K562 (cell line): ENCODE measurements around the gene LMF2. TPM values are rescaled to one million over a fixed set of nuclear protein-coding genes. Genes with fewer than 3 reads are reported as not detected.

Experiments used
- ADNP ChIP-seq: fragments of 200-800 bp; sonication (Bioruptor generic); IDR thresholded peaks from 2 replicates; pipeline ENCODE4 v1.6.1; 2016; ENCODE audit warnings: missing genetic modification characterization, missing compliant biosample characterization
- ATF7 ChIP-seq: fragments of 450-650 bp; IDR thresholded peaks from 2 replicates; pipeline ENCODE4 v1.7.1; 2014; ENCODE audit warnings: mild to moderate bottlenecking, moderate library complexity
- CC2D1A ChIP-seq: fragments of 450-650 bp; IDR thresholded peaks from 2 replicates; pipeline ENCODE4 v1.6.1; 2017; ENCODE audit warnings: mild to moderate bottlenecking
- HNRNPK ChIP-seq: fragments of 200-400 bp; formaldehyde crosslinking; IDR thresholded peaks from one replicate; pipeline ENCODE4 v1.6.1; 2018; ENCODE audit warnings: mild to moderate bottlenecking, low read depth, low read length; ENCODE audit not compliant: poor library complexity, severe bottlenecking
- PBX2 ChIP-seq, 2 experiments: IDR thresholded peaks in 1 of 2; conservative IDR thresholded peaks in 1 of 2; 2 replicates each; pipeline ENCODE4 v1.6.1; 2016; ENCODE audit warnings: low read depth in 2 of 2, mild to moderate bottlenecking in 1 of 2, missing compliant biosample characterization in 1 of 2, missing genetic modification characterization in 1 of 2, moderate library complexity in 1 of 2
- POLR2G ChIP-seq: fragments of 200-400 bp; formaldehyde crosslinking; IDR thresholded peaks from 2 replicates; pipeline ENCODE4 v1.6.1; 2017; ENCODE audit warnings: low read depth, mild to moderate bottlenecking, antibody characterized with exemption, low read length, moderate library complexity
- PPARD ChIP-seq: fragments of 250-450 bp; sonication (Bioruptor Pico); IDR thresholded peaks from 2 replicates; pipeline ENCODE4 v1.8.0; 2022; ENCODE audit warnings: inconsistent platforms, mild to moderate bottlenecking, moderate library complexity
- SIN3B ChIP-seq: fragments of 450-650 bp; IDR thresholded peaks from 2 replicates; pipeline ENCODE4 v1.6.1; 2017; ENCODE audit warnings: low read depth, mild to moderate bottlenecking, moderate library complexity
- SMARCE1 ChIP-seq: fragments of 450-650 bp; IDR thresholded peaks from 2 replicates; pipeline ENCODE4 v1.7.1; 2016; ENCODE audit warnings: mild to moderate bottlenecking
- SRSF3 ChIP-seq: fragments of 200-400 bp; formaldehyde crosslinking; IDR thresholded peaks from 2 replicates; pipeline ENCODE4 v1.6.1; 2016; ENCODE audit warnings: mild to moderate bottlenecking, low read length, moderate library complexity; ENCODE audit not compliant: insufficient read depth
- TCFL5 ChIP-seq: fragments of 250-450 bp; sonication (Bioruptor Pico); conservative IDR thresholded peaks from 2 replicates; pipeline ENCODE4 v1.6.1; 2021; ENCODE audit warnings: mild to moderate bottlenecking, moderate library complexity, matching md5 sums
- THAP12 ChIP-seq: fragments of 250-450 bp; sonication (Bioruptor Pico); IDR thresholded peaks from 2 replicates; pipeline ENCODE4 v1.9.0; 2021; ENCODE audit warnings: mild to moderate bottlenecking, inconsistent platforms
- WHSC1 ChIP-seq: IDR thresholded peaks from one replicate; pipeline ENCODE4 v1.6.1; 2012; ENCODE audit warnings: low read length, control low read depth, inconsistent platforms
- XRCC3 ChIP-seq: fragments of 450-650 bp; IDR thresholded peaks from 2 replicates; pipeline ENCODE4 v1.6.1; 2017; ENCODE audit warnings: mild to moderate bottlenecking, moderate library complexity
- XRCC5 ChIP-seq: fragments of 200-400 bp; formaldehyde crosslinking; IDR thresholded peaks from 2 replicates; pipeline ENCODE4 v1.6.1; 2017; ENCODE audit warnings: low read depth, mild to moderate bottlenecking, low read length
- ZBTB7A ChIP-seq: IDR thresholded peaks from 2 replicates; pipeline ENCODE4 v1.6.1; 2011; ENCODE audit warnings: low read depth, mild to moderate bottlenecking, low read length, moderate library complexity, borderline replicate concordance; ENCODE audit not compliant: control insufficient read depth
- ZNF518B ChIP-seq: fragments of 250-450 bp; sonication (Bioruptor Pico); IDR thresholded peaks from 2 replicates; pipeline ENCODE4 v1.5.0; 2021; ENCODE audit warnings: mild to moderate bottlenecking, moderate library complexity
- ZNF583 ChIP-seq: fragments of 250-450 bp; sonication (Bioruptor Pico); IDR thresholded peaks from 2 replicates; pipeline ENCODE4 v1.4.0; 2020
- polyA plus RNA-seq, 8 experiments: library from polyadenylated mRNA; depleted of rRNA in 4 of 8; stranded (reverse) in 5 of 8; unstranded in 3 of 8; fragments of >200 nt; fragmentation: Nextera tagmentation in 2 of 8; fragmentation: Illumina TruSeq in 1 of 8; extraction: Ambion mirVana in 2 of 8; extraction: Trizol in 1 of 8; gene quantifications; 2 replicates each; pipeline versions ENCODE4 v1.2.1 to v1.2.3, GENCODE V29; 2011 to 2014; ENCODE audit warnings: inconsistent platforms in 1 of 8, missing spikeins in 1 of 8
- total RNA-seq, 7 experiments: library from RNA; depleted of rRNA in 6 of 7; stranded (reverse); fragments of >200 nt in 6 of 7; fragmentation: Illumina TruSeq in 2 of 7; extraction: Trizol in 2 of 7; gene quantifications; 2 replicates each; pipeline versions ENCODE4 v1.2.1 to v1.2.3, GENCODE V29; 2011 to 2021; ENCODE audit warnings: low replicate concordance in 1 of 7
- TF ChIP-seq, protein P1 (sequence below): sonication (generic); formaldehyde crosslinking; IDR thresholded peaks from 2 replicates; pipeline ENCODE4 v1.8.1; 2022; ENCODE audit warnings: missing genetic modification reagents

LMF2 gene
- total and polyA plus RNA-seq, 9 of the 15 experiments (the other 6 are each of a cell fraction or from before 2014, with no cell fraction given) = 0.08 to 37.1 (median 7.6) TPM

GRCh38 chr22:50498322-50498890 lies 9.1 kb downstream of the LMF2 start (continued):
- TF ChIP-seq ATF7 (peak; percentile 60; the same call in 1 of the 2 replicates), XRCC3 (no peak), THAP12 (CRISPR knock-in tag) (no peak), ZNF583 (CRISPR knock-in tag) (no peak), ZNF518B (CRISPR knock-in tag) (no peak), ZBTB7A (no peak), POLR2G (no peak), WHSC1 (no peak), XRCC5 (0 out of 2 replicates have a peak, but pooled peaks have one; percentile 38), SRSF3 (no peak), SIN3B (no peak), TCFL5 (CRISPR knock-in tag) (no peak), SMARCE1 (no peak), CC2D1A (no peak; the same call in 1 of the 2 replicates), HNRNPK (no peak), ADNP (tag) (no peak), PPARD (CRISPR knock-in tag) (no peak), PBX2 (CRISPR knock-in tag; IDR thresholded peaks at IDR 0.05; ENCODE audit: low read depth) (no peak), PBX2 (tag; conservative IDR thresholded peaks at IDR 0.05; ENCODE audit: low read depth) (no peak)
- TF ChIP-seq, protein P1, sequence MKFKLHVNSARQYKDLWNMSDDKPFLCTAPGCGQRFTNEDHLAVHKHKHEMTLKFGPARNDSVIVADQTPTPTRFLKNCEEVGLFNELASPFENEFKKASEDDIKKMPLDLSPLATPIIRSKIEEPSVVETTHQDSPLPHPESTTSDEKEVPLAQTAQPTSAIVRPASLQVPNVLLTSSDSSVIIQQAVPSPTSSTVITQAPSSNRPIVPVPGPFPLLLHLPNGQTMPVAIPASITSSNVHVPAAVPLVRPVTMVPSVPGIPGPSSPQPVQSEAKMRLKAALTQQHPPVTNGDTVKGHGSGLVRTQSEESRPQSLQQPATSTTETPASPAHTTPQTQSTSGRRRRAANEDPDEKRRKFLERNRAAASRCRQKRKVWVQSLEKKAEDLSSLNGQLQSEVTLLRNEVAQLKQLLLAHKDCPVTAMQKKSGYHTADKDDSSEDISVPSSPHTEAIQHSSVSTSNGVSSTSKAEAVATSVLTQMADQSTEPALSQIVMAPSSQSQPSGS (CRISPR knock-in tag) = no peak
